ENCODE results near the gene PTTG1. TPM values are rescaled to one million over a fixed set of nuclear protein-coding genes. Genes with fewer than 3 reads are reported as not detected.

Gene PTTG1
- total RNA-seq = 100 to 1,000 TPM; 132 to 139 TPM

DNA sequence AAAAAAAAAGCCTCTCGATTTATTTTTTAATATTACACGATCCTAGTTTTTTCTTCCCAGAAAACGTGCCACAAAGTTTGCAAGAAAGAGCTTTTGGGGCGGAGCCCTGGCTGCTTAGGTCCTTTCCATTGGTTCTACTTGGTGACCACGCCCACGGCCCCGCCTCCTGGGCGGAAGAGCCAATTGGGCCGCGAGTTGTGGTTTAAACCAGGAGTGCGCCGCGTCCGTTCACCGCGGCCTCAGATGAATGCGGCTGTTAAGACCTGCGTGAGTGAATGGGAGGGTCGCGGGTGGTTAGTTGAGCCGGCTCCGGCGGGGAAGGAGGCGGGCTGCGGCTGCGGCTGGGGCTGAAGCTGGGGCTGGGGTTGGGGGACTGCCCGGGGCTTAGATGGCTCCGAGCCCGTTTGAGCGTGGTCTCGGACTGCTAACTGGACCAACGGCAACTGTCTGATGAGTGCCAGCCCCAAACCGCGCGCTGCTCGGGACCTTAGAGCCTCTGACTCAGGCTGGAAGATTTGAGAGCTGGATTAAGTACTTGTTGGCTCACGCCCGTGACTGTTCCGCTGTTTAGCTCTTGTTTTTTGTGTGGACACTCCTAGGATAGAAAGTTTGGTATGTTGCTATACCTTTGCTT is at the start of gene PTTG1:
Gene PTTG1 (plus strand): TSS at position 231 of the 634 bp plus-strand sequence. CDS start 458 bp downstream, outside the sequence.
- Mint-ChIP-seq H3K4me3 (peak within 1 kb of the TSS; percentile 93), H3K36me3 (ENCODE audit: low read depth) (peaks cover 39% of the 10 kb centered on the region), H3K9me3 (no peaks in the 10 kb centered on the region), H3K27me3 (no peaks in the 10 kb centered on the region), H3K4me1 (ENCODE audit: low read depth) (peaks cover 55% of the 10 kb centered on the region), H3K27ac (peak within 1 kb of the TSS; percentile 89)
- CTCF ChIA-PET = interaction anchor here (1.0 to 8.9 kb wide), 2 partner anchors 17 to 68 kb away, joined by 3 to 107 read pairs; no protein-coding TSS in a partner anchor
- ATAC-seq = peak; percentile 75
- TF ChIP-seq, protein P1, sequence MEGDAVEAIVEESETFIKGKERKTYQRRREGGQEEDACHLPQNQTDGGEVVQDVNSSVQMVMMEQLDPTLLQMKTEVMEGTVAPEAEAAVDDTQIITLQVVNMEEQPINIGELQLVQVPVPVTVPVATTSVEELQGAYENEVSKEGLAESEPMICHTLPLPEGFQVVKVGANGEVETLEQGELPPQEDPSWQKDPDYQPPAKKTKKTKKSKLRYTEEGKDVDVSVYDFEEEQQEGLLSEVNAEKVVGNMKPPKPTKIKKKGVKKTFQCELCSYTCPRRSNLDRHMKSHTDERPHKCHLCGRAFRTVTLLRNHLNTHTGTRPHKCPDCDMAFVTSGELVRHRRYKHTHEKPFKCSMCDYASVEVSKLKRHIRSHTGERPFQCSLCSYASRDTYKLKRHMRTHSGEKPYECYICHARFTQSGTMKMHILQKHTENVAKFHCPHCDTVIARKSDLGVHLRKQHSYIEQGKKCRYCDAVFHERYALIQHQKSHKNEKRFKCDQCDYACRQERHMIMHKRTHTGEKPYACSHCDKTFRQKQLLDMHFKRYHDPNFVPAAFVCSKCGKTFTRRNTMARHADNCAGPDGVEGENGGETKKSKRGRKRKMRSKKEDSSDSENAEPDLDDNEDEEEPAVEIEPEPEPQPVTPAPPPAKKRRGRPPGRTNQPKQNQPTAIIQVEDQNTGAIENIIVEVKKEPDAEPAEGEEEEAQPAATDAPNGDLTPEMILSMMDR (IDR thresholded peaks at IDR 0.05) = no peak
- peak; percentile 95 for DNase-seq
- POLR2A ChIA-PET = interaction anchor here (0.8 to 1.5 kb wide), 3 partner anchors 9 to 85 kb away, joined by 3 to 6 read pairs (median 3); no protein-coding TSS in a partner anchor
- intact Hi-C loops (cut with micrococcal nuclease) = loop anchor here (2.0 kb wide), 1 partner anchor 303 kb away; the partner anchor contains the start of gene PWWP2A

DNA sequence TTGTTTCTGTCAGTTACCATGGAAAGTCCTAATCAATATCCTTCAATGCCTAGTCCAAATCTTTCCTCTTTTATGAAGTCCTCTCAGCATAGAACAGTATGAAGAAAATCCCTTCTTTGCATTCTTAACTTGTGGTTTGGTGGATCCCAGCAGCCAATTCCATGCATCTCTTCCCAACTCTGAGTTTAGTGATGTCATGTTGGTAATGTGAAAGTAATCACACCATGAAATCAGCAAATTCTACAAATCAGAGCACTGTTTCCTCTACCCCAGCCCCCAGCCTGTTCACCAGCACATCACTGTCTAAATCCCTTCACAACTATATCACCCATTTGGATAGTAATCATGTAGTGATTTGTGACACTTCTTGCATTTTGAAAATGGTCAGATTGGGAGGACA is 46.5 kb upstream of the PTTG1 start:
- TF ChIP-seq, protein P1 (IDR thresholded peaks at IDR 0.05) = no peak
- DNase-seq = no peak
- no peak overlapping the region for H3K4me3 Mint-ChIP-seq
- POLR2A ChIA-PET = no interaction called here
- intact Hi-C loops (cut with micrococcal nuclease) = no loop called here
- CTCF ChIA-PET = interaction anchor here (1.4 kb wide), 1 partner anchor 15 kb away, joined by 3 read pairs; no protein-coding TSS in a partner anchor
- no peak for ATAC-seq
- no peak overlapping the region for H3K27ac Mint-ChIP-seq
- H3K27me3 Mint-ChIP-seq = peaks cover 43% of the 10 kb centered on the region
- H3K36me3 Mint-ChIP-seq (ENCODE audit: low read depth) = no peaks in the 10 kb centered on the region
- no peaks in the 10 kb centered on the region for H3K9me3 Mint-ChIP-seq
- peaks cover 4% of the 10 kb centered on the region for H3K4me1 Mint-ChIP-seq (ENCODE audit: low read depth)

DNA sequence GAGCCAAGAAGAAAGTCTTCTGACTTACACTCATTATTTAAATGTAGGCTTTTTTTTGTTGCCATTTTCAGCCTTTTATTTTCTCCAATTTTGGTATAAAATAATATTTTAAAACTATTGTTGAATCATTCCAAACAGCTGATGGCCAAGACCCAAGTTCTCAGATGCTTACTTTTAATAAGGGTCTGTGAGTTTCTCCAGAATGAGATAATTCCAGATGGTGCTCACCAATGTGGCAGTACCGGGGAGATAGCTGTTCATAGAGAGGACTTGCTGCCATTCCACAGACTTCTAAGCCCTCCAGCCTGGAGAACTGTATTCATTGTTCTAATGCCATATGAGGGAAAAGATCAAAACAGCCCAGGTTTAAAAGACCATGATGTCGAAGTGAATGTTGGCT is 46.0 kb upstream of the PTTG1 start:
- Mint-ChIP-seq H3K9me3 (no peaks in the 10 kb centered on the region), H3K4me1 (ENCODE audit: low read depth) (peaks cover 3% of the 10 kb centered on the region), H3K4me3 (no peak overlapping the region), H3K36me3 (ENCODE audit: low read depth) (no peaks in the 10 kb centered on the region), H3K27ac (no peak overlapping the region), H3K27me3 (peaks cover 41% of the 10 kb centered on the region)
- TF ChIP-seq, protein P1 (IDR thresholded peaks at IDR 0.05) = no peak
- CTCF ChIA-PET = interaction anchor here (1.4 kb wide), 1 partner anchor 16 kb away, joined by 3 read pairs; no protein-coding TSS in a partner anchor
- DNase-seq = no peak
- intact Hi-C loops (cut with micrococcal nuclease) = no loop called here
- no peak for ATAC-seq
- POLR2A ChIA-PET = no interaction called here

DNA sequence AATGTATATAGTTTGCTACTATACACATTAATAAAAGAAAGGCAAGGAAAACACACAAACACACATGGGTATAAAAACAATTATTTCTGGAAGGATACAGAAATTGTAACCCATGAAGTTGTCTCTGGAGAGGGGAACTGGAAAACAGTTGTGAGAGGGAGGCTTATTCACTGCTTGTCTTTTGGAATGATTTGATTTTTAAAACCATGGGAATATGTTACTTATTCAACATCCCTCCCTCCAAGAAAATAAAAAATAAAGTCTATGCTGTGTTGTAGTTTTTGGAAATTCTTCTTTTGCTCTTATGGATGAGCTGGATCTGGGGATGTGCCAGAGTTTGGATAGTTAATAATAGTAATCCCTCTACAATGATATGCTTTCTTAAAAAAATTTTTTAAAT is 45.2 kb upstream of the PTTG1 start:
- TF ChIP-seq, protein P1 (IDR thresholded peaks at IDR 0.05) = no peak
- Mint-ChIP-seq H3K36me3 (ENCODE audit: low read depth) (no peaks in the 10 kb centered on the region), H3K4me3 (no peak overlapping the region), H3K4me1 (ENCODE audit: low read depth) (no peaks in the 10 kb centered on the region), H3K9me3 (no peaks in the 10 kb centered on the region), H3K27me3 (peaks cover 34% of the 10 kb centered on the region), H3K27ac (no peak overlapping the region)
- intact Hi-C loops (cut with micrococcal nuclease) = no loop called here
- ATAC-seq (no peak), DNase-seq (no peak)
- POLR2A ChIA-PET = interaction anchor here (0.7 kb wide), 1 partner anchor 188 kb away, joined by 4 read pairs; no protein-coding TSS in a partner anchor
- CTCF ChIA-PET = interaction anchor here (1.4 kb wide), 1 partner anchor 16 kb away, joined by 3 read pairs; no protein-coding TSS in a partner anchor

DNA sequence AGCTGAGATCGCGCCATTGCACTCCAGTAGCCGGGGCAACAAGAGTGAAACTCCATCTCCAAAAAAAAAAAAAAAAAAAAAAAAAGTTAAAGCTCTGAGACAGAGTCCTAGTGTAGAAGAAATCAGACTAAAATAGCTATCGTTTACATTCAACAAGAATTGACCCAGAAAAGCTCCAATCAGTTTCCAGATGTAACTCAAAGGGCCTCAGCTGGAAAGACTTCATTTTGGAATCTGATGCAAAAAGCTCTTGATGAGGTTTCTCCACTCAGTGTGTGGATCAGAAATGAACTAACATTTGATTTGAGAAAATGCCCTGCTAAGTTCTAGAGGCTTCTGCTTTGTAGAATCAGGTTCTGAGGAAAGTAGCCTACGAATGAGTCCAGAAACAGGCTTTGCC is 44.0 kb upstream of the PTTG1 start:
- H3K4me1 Mint-ChIP-seq (ENCODE audit: low read depth) = no peaks in the 10 kb centered on the region
- ChIA-PET CTCF (interaction anchor here (0.8 to 2.3 kb wide), 2 partner anchors 13 to 20 kb away, joined by 3 to 13 read pairs; no protein-coding TSS in a partner anchor), POLR2A (no interaction called here)
- H3K27ac Mint-ChIP-seq = no peak overlapping the region
- intact Hi-C loops (cut with micrococcal nuclease) = no loop called here
- H3K27me3 Mint-ChIP-seq = peaks cover 28% of the 10 kb centered on the region
- H3K4me3 Mint-ChIP-seq = no peak overlapping the region
- H3K36me3 Mint-ChIP-seq (ENCODE audit: low read depth) = no peaks in the 10 kb centered on the region
- DNase-seq (no peak), ATAC-seq (no peak)
- TF ChIP-seq, protein P1 (IDR thresholded peaks at IDR 0.05) = no peak
- no peaks in the 10 kb centered on the region for H3K9me3 Mint-ChIP-seq

All from activated CD8-positive, alpha-beta T cell treated with anti-CD3 and anti-CD28 coated beads for 36 hours (primary cell).